ENCODE data around the gene HIC1.

DNA sequence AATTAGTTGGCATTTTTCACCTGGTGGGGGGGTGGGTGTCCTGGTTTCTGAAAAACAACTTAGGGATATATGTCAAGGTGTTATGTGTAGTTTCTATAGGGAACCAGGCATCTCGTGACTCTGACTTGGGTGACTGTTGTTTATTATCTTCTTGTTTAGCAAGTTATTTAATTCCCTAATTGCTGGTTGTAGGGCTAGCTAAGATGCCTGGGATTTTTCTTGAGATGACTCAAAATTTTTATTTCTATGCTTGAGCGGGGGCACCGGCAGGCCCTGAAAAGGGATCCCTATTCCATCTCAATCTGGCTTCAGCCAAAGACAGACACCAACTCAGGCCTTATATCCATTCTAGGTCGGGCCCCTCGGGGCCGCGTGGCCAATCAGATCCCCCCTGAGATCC lies 21.8 kb upstream of the HIC1 start:
- TF ChIP-seq EZH2 (IDR thresholded peaks at IDR 0.05; ENCODE audit: borderline replicate concordance) = no peak
- TF ChIP-seq, protein P1, sequence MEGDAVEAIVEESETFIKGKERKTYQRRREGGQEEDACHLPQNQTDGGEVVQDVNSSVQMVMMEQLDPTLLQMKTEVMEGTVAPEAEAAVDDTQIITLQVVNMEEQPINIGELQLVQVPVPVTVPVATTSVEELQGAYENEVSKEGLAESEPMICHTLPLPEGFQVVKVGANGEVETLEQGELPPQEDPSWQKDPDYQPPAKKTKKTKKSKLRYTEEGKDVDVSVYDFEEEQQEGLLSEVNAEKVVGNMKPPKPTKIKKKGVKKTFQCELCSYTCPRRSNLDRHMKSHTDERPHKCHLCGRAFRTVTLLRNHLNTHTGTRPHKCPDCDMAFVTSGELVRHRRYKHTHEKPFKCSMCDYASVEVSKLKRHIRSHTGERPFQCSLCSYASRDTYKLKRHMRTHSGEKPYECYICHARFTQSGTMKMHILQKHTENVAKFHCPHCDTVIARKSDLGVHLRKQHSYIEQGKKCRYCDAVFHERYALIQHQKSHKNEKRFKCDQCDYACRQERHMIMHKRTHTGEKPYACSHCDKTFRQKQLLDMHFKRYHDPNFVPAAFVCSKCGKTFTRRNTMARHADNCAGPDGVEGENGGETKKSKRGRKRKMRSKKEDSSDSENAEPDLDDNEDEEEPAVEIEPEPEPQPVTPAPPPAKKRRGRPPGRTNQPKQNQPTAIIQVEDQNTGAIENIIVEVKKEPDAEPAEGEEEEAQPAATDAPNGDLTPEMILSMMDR (IDR thresholded peaks at IDR 0.05; ENCODE audit: poor library complexity) = no peak
